Measurements from ENCODE around the gene RIMS4.

Gene RIMS4

GRCh38 chr20:44703183-44703925 is 107.0 kb downstream of the RIMS4 start:
- H3K4me3 ChIP-seq (ENCODE audit: low read depth, low read length) = no peak overlapping the region

GRCh38 chr20:44702776-44703175 is 107.6 kb downstream of the RIMS4 start:
- no peak overlapping the region for H3K4me3 ChIP-seq (ENCODE audit: low read depth, low read length)
- TF ChIP-seq, protein P1, sequence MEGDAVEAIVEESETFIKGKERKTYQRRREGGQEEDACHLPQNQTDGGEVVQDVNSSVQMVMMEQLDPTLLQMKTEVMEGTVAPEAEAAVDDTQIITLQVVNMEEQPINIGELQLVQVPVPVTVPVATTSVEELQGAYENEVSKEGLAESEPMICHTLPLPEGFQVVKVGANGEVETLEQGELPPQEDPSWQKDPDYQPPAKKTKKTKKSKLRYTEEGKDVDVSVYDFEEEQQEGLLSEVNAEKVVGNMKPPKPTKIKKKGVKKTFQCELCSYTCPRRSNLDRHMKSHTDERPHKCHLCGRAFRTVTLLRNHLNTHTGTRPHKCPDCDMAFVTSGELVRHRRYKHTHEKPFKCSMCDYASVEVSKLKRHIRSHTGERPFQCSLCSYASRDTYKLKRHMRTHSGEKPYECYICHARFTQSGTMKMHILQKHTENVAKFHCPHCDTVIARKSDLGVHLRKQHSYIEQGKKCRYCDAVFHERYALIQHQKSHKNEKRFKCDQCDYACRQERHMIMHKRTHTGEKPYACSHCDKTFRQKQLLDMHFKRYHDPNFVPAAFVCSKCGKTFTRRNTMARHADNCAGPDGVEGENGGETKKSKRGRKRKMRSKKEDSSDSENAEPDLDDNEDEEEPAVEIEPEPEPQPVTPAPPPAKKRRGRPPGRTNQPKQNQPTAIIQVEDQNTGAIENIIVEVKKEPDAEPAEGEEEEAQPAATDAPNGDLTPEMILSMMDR (IDR thresholded peaks at IDR 0.05; ENCODE audit: borderline replicate concordance, insufficient read depth, low read depth, low read length) = no peak

More at GRCh38 chr20:44703183-44703925, 107.0 kb downstream of the RIMS4 start:
- TF ChIP-seq, protein P1 (IDR thresholded peaks at IDR 0.05; ENCODE audit: borderline replicate concordance, insufficient read depth, low read depth, low read length) = no peak

GRCh38 chr20:44701858-44702256 is 108.5 kb downstream of the RIMS4 start:
- H3K4me3 ChIP-seq (ENCODE audit: low read depth, low read length) = no peak overlapping the region
- TF ChIP-seq, protein P1 (IDR thresholded peaks at IDR 0.05; ENCODE audit: borderline replicate concordance, insufficient read depth, low read depth, low read length) = no peak
